Glutamatergic neuron (in vitro differentiated cells): ENCODE measurements around the gene OLAH. TPM values are rescaled to one million over a fixed set of nuclear protein-coding genes. Genes with fewer than 3 reads are reported as not detected.

ENCODE experiments used
- DNase-seq: peaks from one replicate; pipeline ENCODE4 v3.0.0; 2022
- H3K27ac Mint-ChIP-seq: one replicate; pipeline ENCODE4 v1.8.0; 2020; ENCODE audit warnings: mild to moderate bottlenecking, mixed read lengths, inconsistent platforms; ENCODE audit not compliant: unreplicated experiment
- H3K27me3 Mint-ChIP-seq: one replicate; pipeline ENCODE4 v1.8.0; 2020; ENCODE audit warnings: mild to moderate bottlenecking, moderate library complexity, mixed read lengths, inconsistent platforms; ENCODE audit not compliant: unreplicated experiment
- H3K36me3 Mint-ChIP-seq: one replicate; pipeline ENCODE4 v1.8.0; 2020; ENCODE audit warnings: mild to moderate bottlenecking, mixed read lengths, inconsistent platforms; ENCODE audit not compliant: unreplicated experiment
- H3K4me1 Mint-ChIP-seq: one replicate; pipeline ENCODE4 v1.8.0; 2020; ENCODE audit warnings: mild to moderate bottlenecking, low read depth, mixed read lengths, inconsistent platforms; ENCODE audit not compliant: unreplicated experiment
- H3K4me3 Mint-ChIP-seq: one replicate; pipeline ENCODE4 v1.8.0; 2020; ENCODE audit warnings: mild to moderate bottlenecking, mixed read lengths, inconsistent platforms; ENCODE audit not compliant: unreplicated experiment
- H3K9me3 Mint-ChIP-seq: one replicate; pipeline ENCODE4 v1.8.0; 2020; ENCODE audit warnings: mild to moderate bottlenecking, moderate library complexity, mixed read lengths, inconsistent platforms; ENCODE audit not compliant: unreplicated experiment
- total RNA-seq: library from RNA; stranded (reverse); fragmentation: NEBNext Ultra II Directional; extraction: Animal tissue kit (Norgen Biotek cat#: 25700); gene quantifications from one replicate; pipeline ENCODE4 v1.2.1, GENCODE V29; 2021; ENCODE audit not compliant: unreplicated experiment
- TF ChIP-seq, protein P1 (sequence below): fragments of 200-600 bp; sonication (generic); IDR thresholded peaks from one replicate; pipeline ENCODE4 v1.5.0; 2021; ENCODE audit not compliant: partially characterized antibody, unreplicated experiment

The OLAH gene
- total RNA-seq, 1 donor from 2014 or later, result not detected

DNA sequence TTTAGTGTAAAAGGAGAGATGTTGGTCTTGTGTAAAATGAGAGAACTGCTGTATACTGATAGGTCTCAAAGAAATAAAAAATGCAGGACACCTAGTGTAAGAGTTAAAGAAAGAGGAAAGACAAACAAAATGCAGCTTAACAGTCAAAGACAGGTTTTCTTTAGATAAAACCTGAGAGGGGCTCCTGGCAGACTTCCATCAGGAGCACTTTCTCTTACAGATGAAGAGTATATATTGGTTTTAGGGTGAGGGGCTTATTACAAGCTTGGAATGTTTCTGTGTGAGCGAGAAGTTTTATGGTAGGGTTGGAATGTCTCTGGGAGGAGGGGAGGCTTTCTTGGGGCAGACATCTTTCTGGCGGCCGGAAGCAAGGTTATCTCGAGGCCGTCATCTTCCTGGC lies 28.6 kb downstream of the OLAH start:
- H3K27ac Mint-ChIP-seq, result no peak overlapping the region

DNA sequence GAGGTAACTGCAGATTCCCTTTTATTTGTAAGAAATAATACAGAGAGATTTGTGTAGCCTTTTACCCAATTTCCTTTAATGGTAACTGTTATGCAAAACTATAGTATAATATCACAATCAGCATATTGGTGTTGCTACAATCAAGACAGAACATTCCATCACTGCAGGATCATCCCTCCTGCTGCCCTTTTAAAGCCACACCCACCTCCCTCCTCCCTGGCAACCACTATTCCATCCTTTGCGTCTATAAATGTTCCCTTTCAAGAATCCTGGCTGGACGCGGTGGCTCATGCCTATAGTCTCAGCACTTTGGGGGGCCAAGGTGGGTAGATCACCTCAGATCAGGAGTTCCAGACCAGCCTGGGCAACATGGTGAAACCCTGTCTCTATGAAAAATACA lies 31.7 kb downstream of the OLAH start:
- H3K27ac Mint-ChIP-seq, result no peak overlapping the region
- H3K4me3 Mint-ChIP-seq, result no peak overlapping the region
- H3K9me3 Mint-ChIP-seq, result no peaks in the 10 kb centered on the region
- no peak for DNase-seq
- H3K36me3 Mint-ChIP-seq, result peaks cover 4% of the 10 kb centered on the region
- H3K27me3 Mint-ChIP-seq, result no peaks in the 10 kb centered on the region
- no peaks in the 10 kb centered on the region for H3K4me1 Mint-ChIP-seq
- TF ChIP-seq, protein P1, sequence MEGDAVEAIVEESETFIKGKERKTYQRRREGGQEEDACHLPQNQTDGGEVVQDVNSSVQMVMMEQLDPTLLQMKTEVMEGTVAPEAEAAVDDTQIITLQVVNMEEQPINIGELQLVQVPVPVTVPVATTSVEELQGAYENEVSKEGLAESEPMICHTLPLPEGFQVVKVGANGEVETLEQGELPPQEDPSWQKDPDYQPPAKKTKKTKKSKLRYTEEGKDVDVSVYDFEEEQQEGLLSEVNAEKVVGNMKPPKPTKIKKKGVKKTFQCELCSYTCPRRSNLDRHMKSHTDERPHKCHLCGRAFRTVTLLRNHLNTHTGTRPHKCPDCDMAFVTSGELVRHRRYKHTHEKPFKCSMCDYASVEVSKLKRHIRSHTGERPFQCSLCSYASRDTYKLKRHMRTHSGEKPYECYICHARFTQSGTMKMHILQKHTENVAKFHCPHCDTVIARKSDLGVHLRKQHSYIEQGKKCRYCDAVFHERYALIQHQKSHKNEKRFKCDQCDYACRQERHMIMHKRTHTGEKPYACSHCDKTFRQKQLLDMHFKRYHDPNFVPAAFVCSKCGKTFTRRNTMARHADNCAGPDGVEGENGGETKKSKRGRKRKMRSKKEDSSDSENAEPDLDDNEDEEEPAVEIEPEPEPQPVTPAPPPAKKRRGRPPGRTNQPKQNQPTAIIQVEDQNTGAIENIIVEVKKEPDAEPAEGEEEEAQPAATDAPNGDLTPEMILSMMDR, result no peak

More for the DNA sequence above, 28.6 kb downstream of the OLAH start:
- TF ChIP-seq, protein P1, result no peak
- no peak for DNase-seq
- H3K36me3 Mint-ChIP-seq, result peaks cover 4% of the 10 kb centered on the region
- H3K4me1 Mint-ChIP-seq, result no peaks in the 10 kb centered on the region
- no peaks in the 10 kb centered on the region for H3K27me3 Mint-ChIP-seq
- no peak overlapping the region for H3K4me3 Mint-ChIP-seq
- no peaks in the 10 kb centered on the region for H3K9me3 Mint-ChIP-seq

DNA sequence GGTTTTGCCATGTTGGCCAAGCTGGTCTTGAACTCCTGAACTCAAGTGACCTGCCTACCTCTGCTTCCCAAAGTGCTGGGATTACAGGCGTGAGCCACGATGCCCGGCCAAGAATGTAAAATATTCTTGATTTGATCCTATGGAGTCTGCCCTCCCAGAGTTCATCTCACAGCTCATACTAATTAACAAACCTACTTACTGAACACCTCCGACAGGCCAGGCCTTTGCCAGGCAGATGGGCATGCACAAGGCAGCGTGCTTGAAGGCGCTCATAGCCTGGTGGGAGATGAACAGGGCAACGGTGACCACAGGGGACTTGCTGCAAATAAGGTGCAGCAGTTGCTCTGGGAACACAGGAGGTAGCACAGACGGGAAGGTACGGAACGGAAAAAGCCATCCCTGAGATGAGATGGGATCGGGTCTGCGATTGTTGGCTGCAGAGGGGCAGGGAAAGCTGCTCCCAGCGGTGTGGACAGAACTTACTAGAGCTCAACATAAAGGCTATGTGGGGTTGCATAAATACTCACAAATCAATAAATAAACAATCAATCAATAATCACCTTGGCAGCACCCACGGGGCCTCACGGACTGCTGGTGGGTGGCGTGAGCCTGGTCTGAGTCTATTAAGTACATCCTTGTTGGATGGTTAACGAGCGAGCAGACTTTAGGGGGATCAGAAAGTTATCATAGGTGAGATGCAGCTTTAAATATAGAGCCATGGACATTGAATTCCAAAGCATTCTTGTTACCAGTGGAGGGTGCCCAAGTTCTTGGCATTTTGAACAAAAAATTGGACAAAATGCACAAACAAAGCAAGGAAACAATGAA lies 40.1 kb downstream of the OLAH start:
- Mint-ChIP-seq H3K27ac (no peak overlapping the region), H3K36me3 (no peaks in the 10 kb centered on the region), H3K4me3 (no peak overlapping the region), H3K9me3 (no peaks in the 10 kb centered on the region), H3K27me3 (no peaks in the 10 kb centered on the region), H3K4me1 (no peaks in the 10 kb centered on the region)
- TF ChIP-seq, protein P1, result no peak
- no peak for DNase-seq

DNA sequence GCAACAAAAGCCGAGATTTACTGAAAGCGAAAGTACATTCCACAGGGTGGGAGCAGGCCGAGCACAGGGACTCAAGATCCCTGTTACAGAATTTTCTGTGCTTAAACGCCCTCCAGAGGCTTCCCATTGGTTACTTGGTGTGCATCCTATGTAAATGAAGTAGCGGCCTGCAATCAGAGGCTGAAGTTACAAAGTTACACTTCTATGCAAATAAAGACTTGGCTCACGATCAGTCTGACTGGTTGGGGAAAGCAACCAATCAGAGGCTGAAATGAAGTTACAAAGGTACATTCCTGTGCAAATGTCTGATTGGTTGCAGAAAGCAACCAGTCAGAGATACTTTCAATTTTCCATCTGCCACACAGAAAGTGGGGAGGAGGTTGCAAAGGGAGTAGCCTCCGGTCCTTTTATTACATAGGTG lies 40.8 kb downstream of the OLAH start:
- Mint-ChIP-seq H3K27ac (no peak overlapping the region), H3K4me1 (no peaks in the 10 kb centered on the region), H3K36me3 (no peaks in the 10 kb centered on the region), H3K9me3 (no peaks in the 10 kb centered on the region), H3K27me3 (no peaks in the 10 kb centered on the region), H3K4me3 (no peak overlapping the region)
- no peak for DNase-seq
- TF ChIP-seq, protein P1, result no peak
